DOHH2 (cell line): ENCODE measurements around the gene VPS54.
A peak's percentile ranks its signal among the peaks of the same experiment; 100 is the strongest.

ENCODE experiments used
- H3F3A ChIP-seq: fragments of 200-600 bp; sonication (generic), shearing (Covaris generic); 2 replicates; pipeline ENCODE4 v1.6.0; 2016; ENCODE audit warnings: antibody characterized with exemption, mild to moderate bottlenecking; ENCODE audit not compliant: control insufficient read depth, insufficient read depth
- H3K27ac ChIP-seq: fragments of 200-600 bp; sonication (generic); 2 replicates; pipeline ENCODE4 v1.5.1; 2014; ENCODE audit warnings: low read depth, mild to moderate bottlenecking, low read length, moderate library complexity
- H3K27me3 ChIP-seq: fragments of 200-600 bp; sonication (generic); 2 replicates; pipeline ENCODE4 v1.6.1; 2014; ENCODE audit warnings: mild to moderate bottlenecking, low read length, mixed read lengths; ENCODE audit not compliant: control insufficient read depth
- H3K36me3 ChIP-seq: fragments of 200-600 bp; sonication (generic); 2 replicates; pipeline ENCODE4 v1.6.1; 2014; ENCODE audit warnings: mild to moderate bottlenecking, low read length, moderate library complexity, mixed read lengths; ENCODE audit not compliant: control insufficient read depth
- H3K4me1 ChIP-seq: fragments of 200-600 bp; sonication (generic); 2 replicates; pipeline ENCODE4 v1.6.1; 2014; ENCODE audit warnings: mild to moderate bottlenecking, low read length, mixed read lengths; ENCODE audit not compliant: control insufficient read depth
- H3K4me2 ChIP-seq: fragments of 200-600 bp; sonication (generic); 2 replicates; pipeline ENCODE4 v1.6.0; 2014; ENCODE audit warnings: mild to moderate bottlenecking, low read length, moderate library complexity
- H3K4me3 ChIP-seq: fragments of 200-600 bp; sonication (generic); 2 replicates; pipeline ENCODE4 v1.5.1; 2014; ENCODE audit warnings: mild to moderate bottlenecking, low read length, mixed read lengths
- H3K79me2 ChIP-seq: fragments of 200-600 bp; sonication (generic); 2 replicates; pipeline ENCODE4 v1.6.1; 2014; ENCODE audit warnings: mild to moderate bottlenecking, low read length, mixed read lengths; ENCODE audit not compliant: control insufficient read depth
- H3K9me2 ChIP-seq: fragments of 200-600 bp; sonication (generic); replicated peaks from 2 replicates; pipeline ENCODE4 v1.6.1; 2014; ENCODE audit warnings: mild to moderate bottlenecking, low read length, mixed read lengths; ENCODE audit not compliant: control insufficient read depth
- H3K9me3 ChIP-seq: fragments of 200-600 bp; sonication (generic); 2 replicates; pipeline ENCODE4 v1.6.1; 2014; ENCODE audit warnings: antibody characterized with exemption, low read length, mixed read lengths; ENCODE audit not compliant: control insufficient read depth, insufficient read depth
- H4K20me1 ChIP-seq: fragments of 200-600 bp; sonication (generic); 2 replicates; pipeline ENCODE4 v1.6.0; 2014; ENCODE audit warnings: low read depth, mild to moderate bottlenecking, antibody characterized with exemption, low read length, moderate library complexity; ENCODE audit not compliant: control insufficient read depth, insufficient read depth
- EZH2phosphoT487 ChIP-seq: fragments of 200-600 bp; sonication (generic); IDR thresholded peaks from 2 replicates; pipeline ENCODE4 v1.6.1; 2017; ENCODE audit warnings: borderline replicate concordance, mild to moderate bottlenecking, antibody characterized with exemption, low read length, moderate library complexity, mixed read lengths
- TF ChIP-seq, protein P1 (sequence below): fragments of 200-600 bp; sonication (generic); IDR thresholded peaks from one replicate; pipeline ENCODE4 v1.5.1; 2014; ENCODE audit warnings: antibody characterized with exemption, mild to moderate bottlenecking, low read depth, low read length; ENCODE audit not compliant: poor library complexity, severe bottlenecking

VPS54 gene

DNA sequence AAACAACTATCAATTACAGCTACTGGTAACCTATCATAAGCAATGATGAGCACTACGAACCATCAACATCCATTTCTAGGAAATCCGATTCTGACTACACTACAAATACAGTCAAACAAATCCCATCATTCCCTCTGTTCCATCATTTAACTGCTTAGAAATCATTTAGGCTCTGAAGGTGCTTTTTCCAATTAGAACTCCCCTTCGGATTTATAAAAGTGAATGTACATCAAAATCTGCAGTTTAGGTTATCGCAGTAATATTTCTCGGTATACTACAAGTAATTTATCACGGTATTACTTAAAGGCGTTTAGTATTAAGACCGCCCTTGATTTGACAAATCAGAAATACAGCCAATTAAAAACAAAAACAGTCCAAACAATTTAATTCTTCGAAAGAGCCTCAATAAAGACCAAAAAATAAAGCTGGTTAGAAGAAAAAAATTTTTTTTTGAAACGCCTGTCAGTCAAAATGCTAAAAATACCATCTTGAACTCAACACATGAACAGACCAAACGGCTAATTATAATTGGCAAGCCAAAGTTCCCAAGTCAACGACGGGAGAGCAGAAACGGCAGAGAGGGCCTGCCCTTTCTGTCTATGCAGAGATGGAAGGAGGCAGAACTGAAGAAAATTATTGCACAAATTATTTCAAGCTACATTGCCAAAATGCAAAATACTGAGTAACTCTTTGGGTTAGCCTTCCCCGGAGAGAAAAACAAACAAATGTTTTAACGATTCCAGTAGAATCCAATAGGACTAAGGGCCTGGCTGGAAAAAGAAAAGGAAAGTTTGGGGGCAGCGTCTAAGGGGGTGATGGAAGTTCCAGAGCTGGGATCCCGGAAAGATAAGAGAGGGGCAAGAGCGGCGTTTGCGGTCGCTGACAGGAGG lies 1.2 kb downstream of the VPS54 start:
- peaks cover 54% of the 10 kb centered on the region for H3K79me2 ChIP-seq
- no peak for TF ChIP-seq EZH2phosphoT487
- TF ChIP-seq, protein P1, sequence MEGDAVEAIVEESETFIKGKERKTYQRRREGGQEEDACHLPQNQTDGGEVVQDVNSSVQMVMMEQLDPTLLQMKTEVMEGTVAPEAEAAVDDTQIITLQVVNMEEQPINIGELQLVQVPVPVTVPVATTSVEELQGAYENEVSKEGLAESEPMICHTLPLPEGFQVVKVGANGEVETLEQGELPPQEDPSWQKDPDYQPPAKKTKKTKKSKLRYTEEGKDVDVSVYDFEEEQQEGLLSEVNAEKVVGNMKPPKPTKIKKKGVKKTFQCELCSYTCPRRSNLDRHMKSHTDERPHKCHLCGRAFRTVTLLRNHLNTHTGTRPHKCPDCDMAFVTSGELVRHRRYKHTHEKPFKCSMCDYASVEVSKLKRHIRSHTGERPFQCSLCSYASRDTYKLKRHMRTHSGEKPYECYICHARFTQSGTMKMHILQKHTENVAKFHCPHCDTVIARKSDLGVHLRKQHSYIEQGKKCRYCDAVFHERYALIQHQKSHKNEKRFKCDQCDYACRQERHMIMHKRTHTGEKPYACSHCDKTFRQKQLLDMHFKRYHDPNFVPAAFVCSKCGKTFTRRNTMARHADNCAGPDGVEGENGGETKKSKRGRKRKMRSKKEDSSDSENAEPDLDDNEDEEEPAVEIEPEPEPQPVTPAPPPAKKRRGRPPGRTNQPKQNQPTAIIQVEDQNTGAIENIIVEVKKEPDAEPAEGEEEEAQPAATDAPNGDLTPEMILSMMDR: no peak
- peak overlapping the region; percentile 20 for H3K27ac ChIP-seq
- no peaks in the 10 kb centered on the region for H3K9me3 ChIP-seq
- peak overlapping the region; percentile 72 for H3K4me2 ChIP-seq
- no peaks in the 10 kb centered on the region for H3K36me3 ChIP-seq
- H3K4me1 ChIP-seq: peaks cover 25% of the 10 kb centered on the region
- H4K20me1 ChIP-seq: peaks cover 2% of the 10 kb centered on the region
- peaks cover 12% of the 10 kb centered on the region for H3F3A ChIP-seq
- H3K9me2 ChIP-seq: no peaks in the 10 kb centered on the region
- H3K4me3 ChIP-seq: peak overlapping the region; percentile 75
- H3K27me3 ChIP-seq: no peaks in the 10 kb centered on the region

DNA sequence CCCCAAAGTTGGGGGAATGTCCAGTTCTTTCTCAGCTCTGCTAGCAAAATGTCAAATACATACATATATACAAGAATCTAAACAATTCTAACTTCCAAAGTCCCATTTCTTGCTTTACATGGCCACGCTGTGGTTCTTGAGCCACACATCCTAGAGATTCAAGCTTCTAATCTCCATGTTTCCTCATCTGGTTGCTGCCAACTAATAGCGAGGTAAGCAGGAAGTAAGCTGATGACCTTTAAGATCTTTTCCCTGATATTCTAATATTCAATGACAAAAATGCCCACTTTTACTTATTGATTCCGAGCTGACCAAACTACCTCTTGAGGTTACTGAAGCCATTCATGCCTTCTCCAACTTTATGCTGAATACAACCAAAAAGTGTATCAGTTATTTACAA lies 3.3 kb downstream of the VPS54 start:
- no peaks in the 10 kb centered on the region for H3K36me3 ChIP-seq
- H3K4me2 ChIP-seq: no peak overlapping the region
- peaks cover 2% of the 10 kb centered on the region for H4K20me1 ChIP-seq
- H3K9me2 ChIP-seq: no peaks in the 10 kb centered on the region
- H3K4me1 ChIP-seq: peaks cover 25% of the 10 kb centered on the region
- H3K79me2 ChIP-seq: peaks cover 69% of the 10 kb centered on the region
- peaks cover 10% of the 10 kb centered on the region for H3F3A ChIP-seq
- no peak overlapping the region for H3K4me3 ChIP-seq
- no peaks in the 10 kb centered on the region for H3K27me3 ChIP-seq
- no peak for TF ChIP-seq EZH2phosphoT487
- TF ChIP-seq, protein P1: no peak
- no peak overlapping the region for H3K27ac ChIP-seq
- no peaks in the 10 kb centered on the region for H3K9me3 ChIP-seq

DNA sequence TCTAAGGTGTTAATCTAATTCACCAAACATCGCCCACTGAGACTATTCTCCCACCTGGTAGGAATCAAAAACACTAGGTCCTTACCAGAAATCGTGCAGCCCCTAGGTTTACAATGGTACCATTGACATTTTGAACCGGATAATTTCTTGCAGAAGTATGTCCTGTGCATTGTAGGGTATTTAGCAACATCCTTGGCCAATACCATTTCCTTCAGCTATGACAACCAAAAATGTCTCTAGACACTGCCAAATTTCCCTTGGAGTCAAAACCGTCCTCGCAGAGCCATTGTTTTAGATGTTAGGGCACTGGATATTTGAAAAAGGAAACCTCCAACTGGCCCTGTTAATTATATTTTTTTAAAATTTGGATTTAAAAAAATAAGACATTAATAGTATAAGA lies 3.8 kb downstream of the VPS54 start:
- Histone ChIP-seq H3K79me2 (peaks cover 69% of the 10 kb centered on the region), H3K4me3 (no peak overlapping the region), H3K27me3 (no peaks in the 10 kb centered on the region), H3K9me2 (no peaks in the 10 kb centered on the region), H3K4me2 (no peak overlapping the region), H3K9me3 (no peaks in the 10 kb centered on the region), H4K20me1 (peaks cover 2% of the 10 kb centered on the region), H3K4me1 (peaks cover 22% of the 10 kb centered on the region), H3K36me3 (no peaks in the 10 kb centered on the region), H3F3A (peaks cover 8% of the 10 kb centered on the region), H3K27ac (no peak overlapping the region)
- TF ChIP-seq EZH2phosphoT487: no peak
- TF ChIP-seq, protein P1: no peak
